GOT3 (cell line): ENCODE results near the gene CPT2.
A peak's percentile ranks its signal among the peaks of the same experiment; 100 is the strongest.

ENCODE experiments used
- DNase-seq: peaks from one replicate; lab custom pipeline; 2025; ENCODE audit warnings: mixed read lengths; lab: John Stamatoyannopoulos, UW

Gene CPT2

DNA sequence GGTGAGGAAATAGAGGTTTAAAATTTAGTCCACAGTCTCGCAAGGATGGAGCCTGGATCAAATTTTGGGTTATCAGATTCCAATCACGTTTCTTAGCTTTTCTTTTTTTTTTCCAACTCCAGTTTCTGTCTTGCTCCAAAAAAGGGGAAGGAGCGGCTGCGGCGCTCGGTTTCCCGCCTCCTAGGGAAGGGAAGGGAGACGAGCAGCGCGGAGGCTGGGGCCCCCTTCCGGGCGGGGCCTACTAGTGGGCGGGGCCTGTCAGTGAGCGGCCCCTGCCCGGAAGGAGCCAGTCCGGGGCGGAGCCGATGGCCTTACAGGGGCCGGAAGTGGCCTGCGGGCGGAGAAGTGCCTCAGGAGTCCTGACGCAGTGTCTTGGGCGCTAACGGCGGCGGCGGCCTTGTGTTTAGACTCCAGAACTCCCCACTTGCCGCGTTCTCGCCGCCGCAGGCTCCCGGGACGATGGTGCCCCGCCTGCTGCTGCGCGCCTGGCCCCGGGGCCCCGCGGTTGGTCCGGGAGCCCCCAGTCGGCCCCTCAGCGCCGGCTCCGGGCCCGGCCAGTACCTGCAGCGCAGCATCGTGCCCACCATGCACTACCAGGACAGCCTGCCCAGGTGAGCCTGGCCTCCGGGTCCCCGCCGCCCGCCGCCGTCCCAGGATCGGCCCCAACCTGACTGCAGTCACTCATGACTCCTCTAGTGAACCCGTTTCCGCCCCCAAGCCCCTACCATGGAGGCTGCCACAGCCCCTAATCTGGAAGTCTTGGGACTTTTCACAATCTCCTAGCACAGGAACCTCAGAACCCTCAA lies at the start of gene CPT2:
TSS of gene CPT2 (plus strand) at position 340 of the 806 bp plus-strand sequence. CDS start at position 460, 120 bp downstream.
- peak; percentile 62 for DNase-seq

DNA sequence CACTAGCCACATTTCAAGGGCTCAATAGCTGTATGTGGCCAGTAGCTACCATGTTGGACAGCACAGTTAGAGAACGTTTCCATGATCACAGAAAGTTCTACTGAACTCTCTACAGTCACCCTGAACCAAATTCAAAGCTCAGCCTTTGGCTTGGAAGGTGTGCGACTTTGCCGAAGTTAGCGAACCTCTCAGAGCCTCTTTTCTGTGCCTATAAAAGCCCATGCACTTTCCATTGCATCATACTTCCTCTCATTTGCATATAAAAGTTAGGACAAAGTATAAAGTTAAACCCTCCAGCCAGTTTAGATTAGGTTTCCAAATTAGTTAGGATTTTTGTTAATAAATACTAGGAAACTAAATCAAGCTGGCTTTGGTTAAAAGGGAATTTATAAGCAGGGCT lies 49.5 kb upstream of the CPT2 start:
- no peak for DNase-seq

DNA sequence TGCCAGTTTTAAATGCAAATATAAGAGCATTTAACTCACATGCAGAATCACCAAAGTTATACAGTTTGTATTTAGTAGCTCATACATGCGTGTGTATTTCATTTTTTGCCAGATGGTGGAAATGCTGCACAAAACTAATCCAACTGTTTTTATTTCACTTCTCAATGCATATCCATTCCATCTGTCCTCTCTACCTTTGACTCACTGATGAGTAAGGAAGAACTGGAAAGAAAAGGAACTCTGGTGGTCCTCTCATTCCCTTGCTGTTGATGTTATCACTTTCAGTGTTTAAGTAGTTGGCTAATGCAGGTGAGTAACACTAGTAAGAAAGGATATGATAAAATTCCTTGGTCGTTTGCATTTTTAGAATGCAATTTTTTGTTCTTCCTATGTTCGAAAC lies 48.5 kb upstream of the CPT2 start:
- DNase-seq = no peak

DNA sequence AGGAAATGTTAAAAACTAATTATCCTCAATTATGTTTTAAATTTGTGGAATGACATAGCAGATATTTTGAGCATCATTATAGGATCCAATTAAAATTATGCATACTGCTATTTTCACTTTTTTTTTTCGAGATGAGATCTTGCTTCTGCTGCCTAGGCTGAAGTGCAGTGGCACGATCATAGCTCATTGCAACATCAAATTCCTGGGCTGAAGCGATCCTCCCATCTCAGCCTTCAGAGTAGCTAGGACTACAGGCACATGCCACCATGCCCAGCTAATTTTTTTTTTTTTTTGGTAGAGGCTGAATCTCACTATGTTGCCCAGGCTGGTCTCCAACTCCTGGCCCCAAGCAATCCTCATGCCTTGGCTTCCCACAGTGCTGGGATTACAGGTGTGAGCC lies 42.9 kb upstream of the CPT2 start:
- no peak for DNase-seq

DNA sequence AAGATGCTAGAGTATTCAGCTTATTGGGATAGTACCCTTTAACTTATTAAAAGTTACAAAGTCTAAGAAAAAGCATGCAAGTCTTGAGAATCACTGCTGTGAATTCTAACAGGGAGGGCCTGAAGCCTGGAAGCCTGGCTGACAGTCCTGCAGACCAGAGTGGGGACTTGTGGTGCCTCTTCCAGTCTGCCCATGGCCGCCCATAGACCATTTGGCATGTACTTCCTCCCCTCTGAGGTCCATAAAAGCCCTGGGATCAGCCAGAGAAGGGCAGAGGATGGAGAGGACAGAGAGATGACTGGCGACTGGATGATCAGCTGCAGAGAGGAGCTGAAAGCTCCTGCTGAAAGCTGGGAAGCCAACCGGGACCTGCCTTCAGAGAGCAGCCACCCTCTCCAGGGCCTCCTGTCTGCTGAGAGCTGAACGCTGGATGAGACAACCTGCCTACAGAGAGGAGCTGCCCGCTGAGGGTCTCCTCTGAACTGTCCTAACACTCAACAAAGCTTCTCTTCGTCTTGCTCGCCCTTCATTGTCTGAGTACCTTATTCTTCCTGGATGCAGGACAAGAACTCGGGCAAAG lies 41.7 kb upstream of the CPT2 start:
- no peak for DNase-seq

DNA sequence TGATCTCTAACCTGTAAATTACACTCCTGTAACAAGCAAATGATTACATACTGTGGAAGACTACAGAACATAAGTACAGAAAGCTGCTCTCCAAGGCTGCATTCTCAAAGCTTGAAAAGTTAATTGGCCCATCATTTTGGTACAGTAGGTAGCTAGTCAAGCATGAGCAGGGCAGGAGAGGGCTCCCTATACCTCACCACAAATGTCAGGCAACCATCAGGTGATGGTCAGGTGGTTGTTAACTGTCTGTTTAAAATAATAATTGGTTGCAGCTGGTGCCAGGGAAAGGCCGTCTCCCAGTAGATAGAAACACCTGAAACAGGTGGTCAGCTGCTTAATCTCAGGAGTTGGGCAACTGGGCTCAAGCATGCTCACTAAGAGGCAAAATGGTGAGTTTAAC lies 41.1 kb upstream of the CPT2 start:
- DNase-seq = no peak

DNA sequence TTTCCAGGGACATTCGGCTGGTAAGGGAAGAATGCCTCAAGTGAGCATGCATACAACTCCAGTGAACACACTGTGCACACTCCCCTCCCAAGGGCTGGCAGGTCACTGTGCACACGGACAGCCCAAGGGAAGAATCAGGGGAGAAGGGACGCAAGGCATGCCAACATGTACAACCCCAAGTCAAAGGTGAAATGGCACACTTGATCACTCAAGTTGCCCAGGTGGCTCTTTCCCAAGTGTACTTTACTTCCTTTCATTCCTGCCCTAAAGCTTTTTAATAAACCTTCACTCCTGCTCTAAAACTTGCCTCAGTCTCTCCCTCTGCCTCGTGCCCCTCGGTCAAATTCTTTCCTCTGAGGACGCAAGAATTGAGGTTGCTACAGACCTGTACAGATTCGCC lies 40.7 kb upstream of the CPT2 start:
- no peak for DNase-seq

DNA sequence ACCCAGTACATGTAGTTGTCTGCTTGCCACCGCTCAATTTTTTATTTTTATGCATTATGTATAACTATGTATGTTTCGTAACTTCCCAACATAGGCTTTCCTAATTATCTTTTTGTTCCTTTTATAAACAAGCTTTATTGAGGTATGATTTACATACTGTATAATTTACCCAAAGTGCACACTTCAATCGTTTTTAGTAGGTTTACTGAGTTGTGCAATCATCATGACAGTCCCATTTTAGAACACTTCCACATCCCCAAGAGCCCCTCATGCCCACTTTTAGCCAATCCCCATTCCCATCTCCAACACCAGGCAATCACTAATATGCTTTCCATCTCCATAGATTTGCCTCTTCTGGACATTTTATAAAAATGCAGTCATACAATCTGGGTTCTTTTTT lies 39.8 kb upstream of the CPT2 start:
- DNase-seq = no peak

DNA sequence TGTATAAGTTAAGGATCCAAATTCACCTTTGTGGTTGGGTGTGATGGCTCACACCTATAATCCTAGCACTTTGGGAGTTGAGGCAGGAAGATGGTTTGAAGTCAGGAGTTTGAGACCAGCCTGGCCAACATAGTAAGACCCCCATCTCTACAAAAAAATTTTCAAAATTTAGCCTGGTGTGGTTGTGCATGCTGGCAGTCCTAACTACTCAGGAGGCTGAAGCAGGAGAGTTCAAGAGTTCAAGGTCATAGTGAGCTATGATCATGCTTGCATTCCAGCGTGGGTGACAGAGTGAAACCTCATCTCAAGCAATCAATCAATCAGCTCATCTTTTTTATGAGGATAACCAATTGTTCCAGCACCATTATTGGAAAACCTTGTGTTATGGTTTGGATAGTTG lies 37.7 kb upstream of the CPT2 start:
- DNase-seq = no peak

DNA sequence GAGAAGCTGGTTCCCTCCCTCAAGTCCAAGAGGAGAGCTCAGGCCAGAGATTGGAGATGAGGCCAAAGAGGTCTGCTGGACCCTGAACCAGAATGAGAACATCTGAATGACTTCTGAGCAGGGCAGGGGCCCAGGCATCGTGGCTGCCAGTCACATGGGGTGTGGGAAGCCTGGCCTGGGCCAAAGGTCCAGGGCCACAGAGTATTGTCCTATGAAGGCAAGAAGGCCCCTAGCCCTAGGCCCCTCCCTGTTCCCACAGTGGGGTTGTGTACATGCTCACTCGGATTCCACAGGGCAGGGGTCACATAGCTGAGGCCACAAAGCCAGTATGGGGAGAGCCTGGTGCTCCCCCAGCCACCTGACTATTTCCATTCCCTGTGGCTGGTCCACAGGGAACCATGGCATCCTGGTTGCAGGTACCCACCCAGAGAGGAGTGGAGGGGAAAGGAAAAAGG lies 35.7 kb upstream of the CPT2 start:
- DNase-seq = no peak

DNA sequence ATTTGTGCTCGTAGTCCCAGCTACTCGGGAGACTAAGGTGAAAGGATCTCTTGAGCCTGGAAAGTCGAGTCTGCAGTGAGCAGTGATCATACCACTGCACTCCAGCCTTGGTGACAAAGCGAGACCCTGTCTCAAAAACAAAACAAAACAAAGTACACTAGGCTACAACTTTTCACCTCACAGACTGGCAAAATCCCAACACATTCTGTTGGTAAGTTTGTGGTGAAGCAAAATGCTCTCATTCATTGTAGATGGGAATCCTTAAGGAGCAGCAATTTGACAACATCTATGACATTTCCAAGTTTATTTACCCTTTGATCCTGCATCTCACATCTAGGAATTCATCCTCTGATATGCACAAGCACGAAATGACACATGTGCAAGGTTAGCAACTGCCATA lies 34.0 kb upstream of the CPT2 start:
- no peak for DNase-seq

DNA sequence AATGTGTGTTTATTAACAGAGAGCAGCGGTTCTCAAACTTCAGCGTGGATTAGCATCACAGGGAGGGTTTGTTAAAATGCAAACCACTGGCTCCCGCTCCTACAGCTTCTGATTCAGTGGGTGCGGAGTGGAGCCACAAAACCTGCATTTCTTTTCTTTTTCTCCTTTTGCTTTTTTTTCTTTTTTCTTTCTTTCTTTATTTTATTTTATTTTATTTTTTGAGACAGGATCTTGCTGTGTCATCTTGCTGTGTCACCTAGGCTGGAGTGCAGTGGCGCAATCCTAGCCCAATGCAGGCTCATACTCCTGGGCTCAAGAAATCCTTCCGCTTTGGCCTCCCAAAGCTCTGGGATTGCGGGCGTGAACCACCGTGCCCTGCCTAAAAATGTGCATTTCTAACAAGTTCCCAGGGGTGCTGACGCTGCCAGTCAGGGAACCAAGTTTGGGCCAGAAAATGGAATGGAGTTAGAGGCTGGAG lies 33.3 kb upstream of the CPT2 start:
- DNase-seq = no peak

DNA sequence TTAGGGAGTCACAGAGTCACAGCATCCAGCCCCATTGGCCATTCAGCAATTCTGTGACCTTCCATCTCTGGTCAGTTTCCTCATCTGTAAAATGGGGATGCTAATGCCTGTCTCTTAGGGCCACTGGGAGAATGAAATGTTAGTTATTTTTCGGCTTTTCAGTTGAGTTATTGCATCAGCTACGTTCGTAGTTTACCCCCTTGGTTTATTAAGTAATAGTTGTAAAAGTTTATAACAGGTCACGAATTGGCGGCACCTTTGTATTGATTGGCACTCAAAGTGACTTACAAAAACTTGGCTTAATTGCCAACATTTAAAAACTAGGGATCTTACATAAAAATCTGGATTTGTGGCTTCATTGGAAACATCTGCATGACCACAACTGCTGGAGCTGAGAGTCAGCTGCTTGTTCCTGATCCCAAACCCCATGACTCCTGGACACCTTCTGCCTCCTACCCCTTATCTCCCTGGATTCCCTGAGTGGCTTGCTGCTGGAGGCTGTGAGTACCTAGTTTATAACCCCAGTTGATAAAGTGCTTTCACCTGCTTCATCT lies 31.1 kb upstream of the CPT2 start:
- no peak for DNase-seq

DNA sequence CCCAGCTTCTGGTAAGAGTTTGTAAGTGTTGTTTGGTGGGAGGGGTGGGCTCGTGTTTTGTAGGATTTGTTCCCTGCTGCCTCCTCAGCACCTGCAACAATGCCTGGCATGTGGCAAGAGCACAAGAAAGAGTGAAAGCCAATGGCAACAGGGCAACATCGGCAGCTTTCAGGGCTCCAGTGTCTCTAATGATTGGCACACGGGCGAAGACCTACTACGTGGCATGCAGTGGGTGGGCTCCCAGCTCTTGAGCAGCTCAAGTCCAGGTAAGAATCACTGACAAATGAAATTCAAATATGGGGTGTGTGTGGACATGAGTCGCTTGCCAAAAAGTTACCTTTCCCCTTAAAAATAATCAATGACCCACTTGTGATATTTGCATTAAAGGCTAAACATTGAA lies 30.3 kb upstream of the CPT2 start:
- no peak for DNase-seq

DNA sequence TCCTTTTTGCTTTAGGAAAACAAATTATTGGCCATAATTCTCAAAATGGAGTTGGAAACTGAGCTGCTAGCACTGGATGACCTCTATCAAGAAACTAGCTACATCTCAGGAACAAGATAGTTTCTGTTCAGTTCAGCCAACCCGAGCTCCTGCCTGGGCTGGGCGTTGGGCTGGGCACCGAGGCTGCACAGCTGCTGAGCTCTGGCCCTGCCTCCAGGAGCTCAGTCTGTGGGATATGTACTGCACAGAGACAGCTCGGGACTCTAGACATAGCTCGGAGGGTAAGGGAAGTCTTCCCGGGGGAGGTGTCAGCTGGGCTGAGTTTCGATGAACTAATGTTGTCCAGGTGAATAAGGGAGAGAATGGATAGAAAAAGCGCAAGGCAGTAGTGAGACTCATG lies 29.7 kb upstream of the CPT2 start:
- no peak for DNase-seq

DNA sequence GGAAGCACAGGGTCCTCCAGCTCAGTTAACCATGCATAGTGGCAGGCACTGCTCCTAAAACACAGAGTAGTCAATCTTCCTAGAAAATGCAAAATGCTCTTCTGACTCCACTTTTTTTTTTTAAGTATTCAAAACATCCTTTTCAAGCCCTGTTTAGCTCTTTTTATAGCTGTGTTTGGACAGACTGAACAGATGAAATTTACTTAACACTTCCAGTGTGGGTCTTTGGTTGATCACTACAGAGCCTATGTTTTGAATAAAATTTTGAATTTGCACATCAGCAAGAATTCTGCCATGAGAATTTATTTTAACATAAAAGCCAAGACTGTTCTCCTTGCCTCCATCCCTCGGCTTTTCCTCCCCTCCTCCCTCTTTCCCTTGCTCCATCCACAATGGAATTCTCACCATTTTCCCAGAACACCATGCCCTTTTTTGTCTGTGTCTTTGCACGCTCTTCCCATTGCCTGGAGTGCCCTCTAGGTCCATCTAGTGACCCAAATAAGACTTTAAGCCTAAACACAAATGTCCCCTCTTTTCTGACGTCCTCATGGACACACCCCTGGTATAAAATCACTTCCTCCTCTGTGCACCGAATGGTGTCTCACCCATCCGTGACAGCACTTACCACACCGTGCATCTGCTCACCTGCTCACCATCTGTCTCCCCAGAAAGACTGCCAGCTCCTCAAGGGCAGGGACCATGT lies 24.0 kb upstream of the CPT2 start:
- DNase-seq = no peak

DNA sequence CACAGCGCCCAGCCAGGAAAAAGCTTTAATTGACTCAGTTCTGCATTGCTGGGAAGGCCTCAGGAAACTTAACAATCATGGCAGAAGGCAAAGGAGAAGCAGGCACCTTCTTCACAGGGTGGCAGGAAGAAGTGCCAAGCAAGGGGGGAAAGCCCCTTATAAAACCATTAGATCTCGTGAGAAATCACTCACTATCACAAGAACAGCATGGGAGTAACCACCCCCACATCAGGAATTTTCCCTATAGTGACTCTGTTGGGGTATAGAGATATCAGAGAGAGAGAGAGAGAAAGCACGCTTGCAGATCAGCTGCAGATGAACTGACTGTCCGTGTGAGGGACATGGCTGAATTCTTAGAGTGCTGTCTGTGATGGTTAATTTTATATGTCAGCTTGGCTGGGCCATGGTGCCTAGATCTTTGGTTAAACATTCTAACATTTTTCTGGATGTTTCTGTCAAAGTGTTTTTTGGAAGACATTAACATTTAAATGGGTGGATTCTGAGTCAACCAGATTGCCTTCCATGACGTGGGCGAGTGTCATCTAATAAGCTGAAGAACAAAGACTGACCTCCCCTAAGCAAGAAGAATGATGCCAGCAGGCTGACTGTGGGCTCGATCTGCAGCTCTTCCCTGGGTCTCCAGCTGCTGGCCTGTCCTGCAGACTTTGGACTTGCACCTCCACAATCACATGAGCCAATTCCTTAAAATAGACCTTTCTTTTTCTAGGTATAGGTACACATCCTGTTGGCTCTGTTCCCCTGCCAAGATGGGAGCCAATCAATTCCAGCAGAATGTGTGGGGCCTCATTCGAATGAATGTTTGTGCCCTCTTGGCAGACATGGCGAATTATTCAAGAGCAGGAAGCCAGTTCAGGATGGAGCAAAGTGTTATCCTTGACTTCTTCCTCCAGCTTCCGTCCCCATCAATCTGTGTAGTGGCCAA lies 21.4 kb upstream of the CPT2 start:
- DNase-seq = no peak

DNA sequence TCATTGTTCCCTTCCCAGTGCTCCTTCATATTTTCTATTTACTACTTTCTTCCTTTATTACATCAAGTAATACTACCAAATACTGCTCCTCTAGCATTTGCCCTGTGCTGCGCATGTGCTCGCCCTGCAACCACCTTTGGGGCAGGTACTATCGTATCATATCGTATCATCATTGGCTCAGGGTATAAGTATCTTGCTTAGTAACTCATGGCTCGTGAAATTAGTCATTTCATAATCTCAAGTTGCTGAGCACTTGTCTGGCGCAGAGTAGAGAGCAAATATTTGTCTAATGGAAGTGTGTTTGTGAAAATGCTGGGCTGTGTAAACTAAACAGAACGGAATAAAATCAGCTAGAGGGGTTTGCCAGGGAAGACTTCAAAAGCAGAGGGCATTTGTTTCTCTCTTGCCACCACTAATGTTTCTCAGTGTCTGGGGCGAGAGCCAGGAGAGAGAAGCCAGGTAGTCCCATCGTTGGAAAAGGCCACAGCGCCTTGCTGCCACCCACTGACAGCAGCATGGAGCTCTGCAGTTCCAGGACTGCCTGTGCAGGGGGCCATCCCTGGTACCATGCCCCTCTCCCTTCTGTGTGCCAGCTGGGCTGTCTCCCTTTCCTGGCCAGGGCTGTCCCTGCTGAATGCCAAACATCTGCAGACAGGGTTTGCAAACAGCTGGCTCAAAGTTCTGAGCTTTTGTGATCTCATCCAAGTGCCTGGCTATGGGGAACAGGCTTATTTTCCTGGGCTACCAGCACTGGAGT lies 20.0 kb upstream of the CPT2 start:
- DNase-seq = no peak

DNA sequence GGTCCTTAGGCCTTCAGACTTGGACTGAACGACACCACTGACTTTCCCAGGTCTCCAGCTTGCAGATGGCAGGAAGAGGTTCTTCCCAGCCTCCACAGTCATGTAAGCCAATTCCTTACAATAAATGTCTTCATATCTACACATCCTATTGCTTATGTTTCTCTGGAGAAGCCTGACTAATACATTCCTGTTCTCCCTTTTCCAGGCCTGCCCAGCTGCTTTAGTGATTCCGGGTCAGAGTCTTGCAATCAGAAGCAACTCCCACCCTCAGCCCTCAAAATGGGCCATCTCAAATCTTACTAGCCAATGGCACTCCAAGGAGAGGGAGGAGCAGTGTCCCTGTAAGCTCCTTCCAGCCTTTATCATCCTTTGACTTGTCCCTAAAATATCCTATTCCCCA lies 16.4 kb upstream of the CPT2 start:
- no peak for DNase-seq

DNA sequence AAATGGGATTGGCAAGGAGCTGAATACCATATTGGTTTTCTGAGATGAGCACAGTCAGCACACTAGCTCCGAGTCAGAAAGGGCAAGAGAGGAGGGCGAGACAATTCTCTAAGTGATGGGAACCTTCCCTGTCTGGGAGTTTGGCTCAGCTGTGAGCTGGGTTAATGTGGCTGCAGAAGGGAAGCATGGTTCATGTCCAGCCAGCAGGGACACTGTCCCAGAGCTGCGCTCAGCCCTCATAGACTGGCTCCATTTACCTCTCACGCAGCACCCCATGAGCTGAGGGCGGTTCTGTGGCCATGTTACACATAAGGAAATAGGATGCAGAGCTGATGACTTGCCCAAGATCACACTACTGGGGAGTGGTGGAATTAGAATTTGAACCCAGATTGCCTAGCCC lies 15.7 kb upstream of the CPT2 start:
- DNase-seq = no peak

DNA sequence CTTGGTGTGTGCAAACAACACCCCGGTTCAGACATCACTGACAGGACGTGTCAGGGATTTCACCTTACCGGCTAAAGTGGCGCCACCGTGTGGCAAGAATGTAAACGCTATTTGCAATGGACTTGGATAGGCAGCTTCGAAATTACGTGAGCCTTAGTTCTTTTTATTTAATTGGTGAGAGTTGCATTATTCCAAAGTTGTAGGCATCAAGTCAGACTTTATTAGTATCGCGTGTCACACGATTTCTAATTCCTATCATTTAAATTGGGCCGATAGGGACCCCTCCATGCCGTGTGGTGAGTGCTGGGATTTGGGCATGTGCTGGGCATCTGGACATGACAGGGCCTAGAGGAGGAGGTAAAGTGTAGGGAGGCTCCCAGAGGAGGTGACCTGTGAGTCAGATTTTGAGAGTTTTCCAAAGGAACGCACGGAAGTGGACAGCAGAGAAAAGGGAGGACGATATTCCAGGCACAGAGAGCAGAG lies 14.5 kb upstream of the CPT2 start:
- DNase-seq = peak; percentile 19
